ENCODE measurements around the gene PUM1. TPM values are rescaled to one million over a fixed set of nuclear protein-coding genes. Genes with fewer than 3 reads are reported as not detected.

PUM1 gene
- total RNA-seq, 4 donors from 2014 or later = 66.7 to 121 (median 83.9) TPM

DNA sequence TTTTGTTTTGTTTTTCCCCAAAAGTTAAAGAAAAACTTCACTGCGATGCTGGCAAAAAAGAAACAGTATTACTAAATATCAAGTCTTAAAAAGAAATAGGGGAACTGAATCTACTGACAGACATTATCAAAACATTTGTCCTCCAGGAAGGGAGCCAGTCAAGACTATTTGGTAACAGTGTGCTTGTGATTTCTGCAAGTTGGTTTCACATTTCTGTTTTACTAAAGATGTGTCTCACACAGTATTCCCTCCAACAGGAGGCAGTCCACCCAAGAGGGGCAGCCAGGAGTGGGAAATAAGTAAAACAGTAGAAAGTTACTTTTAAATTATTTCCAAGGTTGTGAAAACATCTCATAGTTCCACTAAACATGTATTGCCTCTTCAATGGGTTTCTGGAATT is 82.6 kb downstream of the PUM1 start:
- DNase-seq (ENCODE audit: low spot score) (no peak), ATAC-seq (ENCODE audit: low FRiP score) (no peak)
- TF ChIP-seq, protein P1, sequence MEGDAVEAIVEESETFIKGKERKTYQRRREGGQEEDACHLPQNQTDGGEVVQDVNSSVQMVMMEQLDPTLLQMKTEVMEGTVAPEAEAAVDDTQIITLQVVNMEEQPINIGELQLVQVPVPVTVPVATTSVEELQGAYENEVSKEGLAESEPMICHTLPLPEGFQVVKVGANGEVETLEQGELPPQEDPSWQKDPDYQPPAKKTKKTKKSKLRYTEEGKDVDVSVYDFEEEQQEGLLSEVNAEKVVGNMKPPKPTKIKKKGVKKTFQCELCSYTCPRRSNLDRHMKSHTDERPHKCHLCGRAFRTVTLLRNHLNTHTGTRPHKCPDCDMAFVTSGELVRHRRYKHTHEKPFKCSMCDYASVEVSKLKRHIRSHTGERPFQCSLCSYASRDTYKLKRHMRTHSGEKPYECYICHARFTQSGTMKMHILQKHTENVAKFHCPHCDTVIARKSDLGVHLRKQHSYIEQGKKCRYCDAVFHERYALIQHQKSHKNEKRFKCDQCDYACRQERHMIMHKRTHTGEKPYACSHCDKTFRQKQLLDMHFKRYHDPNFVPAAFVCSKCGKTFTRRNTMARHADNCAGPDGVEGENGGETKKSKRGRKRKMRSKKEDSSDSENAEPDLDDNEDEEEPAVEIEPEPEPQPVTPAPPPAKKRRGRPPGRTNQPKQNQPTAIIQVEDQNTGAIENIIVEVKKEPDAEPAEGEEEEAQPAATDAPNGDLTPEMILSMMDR (IDR thresholded peaks at IDR 0.05) = no peak

DNA sequence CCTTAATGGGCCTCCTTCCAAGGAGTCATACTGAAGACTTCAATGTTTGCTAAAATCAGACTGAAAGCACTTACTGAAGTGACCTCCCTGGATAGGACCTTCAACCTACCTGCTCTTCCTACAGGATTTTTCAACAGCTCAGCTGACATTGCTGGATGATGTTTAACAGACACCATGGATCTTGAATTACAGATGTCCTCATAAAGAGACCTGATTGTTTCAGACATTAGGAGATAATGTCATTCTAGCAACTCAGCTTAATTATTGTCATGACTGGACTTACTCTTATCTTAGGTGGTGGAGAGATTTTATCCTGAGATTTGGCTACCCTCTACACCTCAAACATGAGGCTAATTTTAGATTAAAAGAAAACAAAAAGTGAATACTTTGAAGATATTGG is 83.1 kb downstream of the PUM1 start:
- DNase-seq (ENCODE audit: low spot score) (no peak), ATAC-seq (ENCODE audit: low FRiP score) (no peak)
- TF ChIP-seq, protein P1 (IDR thresholded peaks at IDR 0.05) = no peak

DNA sequence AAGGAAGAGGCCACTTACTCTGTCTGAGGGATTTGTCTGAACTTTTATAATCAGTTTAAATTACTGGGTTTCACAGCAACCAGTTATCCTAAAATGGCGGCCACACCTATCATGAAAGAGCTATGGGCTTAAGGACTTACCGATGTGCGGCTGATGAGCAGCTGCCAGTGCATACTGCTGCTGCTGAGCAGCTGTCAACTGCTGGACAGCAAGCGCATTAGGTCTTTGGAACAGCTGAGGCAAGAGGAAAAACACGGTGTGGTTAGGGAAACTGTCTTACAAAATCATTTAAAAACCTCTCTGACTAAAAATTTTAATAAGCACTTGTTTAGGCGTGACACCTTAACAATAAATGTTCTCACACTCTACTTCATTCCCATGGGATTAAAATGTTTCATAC is 84.3 kb downstream of the PUM1 start:
- ATAC-seq (ENCODE audit: low FRiP score) (no peak), DNase-seq (ENCODE audit: low spot score) (no peak)
- TF ChIP-seq, protein P1 (IDR thresholded peaks at IDR 0.05) = no peak

DNA sequence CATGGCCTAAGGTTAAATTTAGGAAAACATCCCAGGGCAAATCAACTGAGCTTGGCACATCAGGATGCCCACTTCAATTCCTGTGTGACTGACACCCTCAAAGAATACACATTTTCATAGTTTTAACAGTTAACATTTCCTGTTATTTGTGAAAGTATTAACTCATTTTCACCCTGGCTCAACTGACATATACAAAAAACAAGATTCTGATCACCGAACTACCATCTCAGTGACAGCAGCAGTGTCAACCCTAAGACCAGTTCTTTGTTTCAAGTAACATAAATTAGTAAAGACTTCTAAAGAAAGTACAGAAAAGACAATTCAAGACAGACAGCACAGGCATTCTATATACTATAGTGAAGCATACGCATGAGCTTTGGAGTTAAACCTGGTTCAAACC is 88.0 kb downstream of the PUM1 start:
- DNase-seq (ENCODE audit: low spot score) (no peak), ATAC-seq (ENCODE audit: low FRiP score) (no peak)
- TF ChIP-seq, protein P1 (IDR thresholded peaks at IDR 0.05) = no peak

DNA sequence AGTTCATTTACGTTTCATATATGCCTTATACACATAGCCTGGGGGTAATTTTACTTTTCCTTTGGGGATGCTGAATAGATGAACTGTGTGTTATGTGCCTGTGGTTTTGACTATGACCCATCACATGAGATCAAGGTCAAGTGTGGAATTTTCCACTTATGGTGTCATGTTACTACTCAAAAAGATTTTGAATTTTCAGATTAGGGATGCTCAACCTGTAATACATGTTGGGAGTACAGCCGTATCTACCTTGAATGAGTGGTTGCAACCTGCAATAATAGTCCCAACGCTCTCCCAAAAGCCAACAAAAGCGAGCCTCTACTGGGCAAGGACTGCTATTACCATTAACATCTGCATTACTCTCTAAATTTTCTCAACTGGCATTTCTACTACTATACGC is 88.4 kb downstream of the PUM1 start:
- ATAC-seq (ENCODE audit: low FRiP score) (no peak), DNase-seq (ENCODE audit: low spot score) (no peak)
- TF ChIP-seq, protein P1 (IDR thresholded peaks at IDR 0.05) = no peak

DNA sequence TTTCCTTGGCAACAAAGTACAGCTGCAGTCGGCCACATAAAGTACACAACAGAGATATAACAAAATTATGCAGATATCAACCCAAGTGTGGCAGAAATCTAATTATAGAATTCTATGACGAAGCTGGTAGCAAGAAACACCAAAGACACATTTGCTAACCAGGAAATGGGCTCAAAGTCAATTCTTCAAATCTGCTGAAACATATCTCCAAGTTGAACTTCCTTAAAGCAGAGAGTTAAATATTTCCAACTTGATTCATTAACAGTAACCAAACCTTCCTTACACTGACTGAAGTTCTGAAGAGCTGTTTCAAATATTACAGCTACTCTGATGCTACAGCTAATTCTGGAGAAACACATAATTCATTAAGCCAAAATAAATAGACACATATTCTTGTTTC is 89.4 kb downstream of the PUM1 start:
- ATAC-seq (ENCODE audit: low FRiP score) (no peak), DNase-seq (ENCODE audit: low spot score) (no peak)
- TF ChIP-seq, protein P1 (IDR thresholded peaks at IDR 0.05) = no peak

DNA sequence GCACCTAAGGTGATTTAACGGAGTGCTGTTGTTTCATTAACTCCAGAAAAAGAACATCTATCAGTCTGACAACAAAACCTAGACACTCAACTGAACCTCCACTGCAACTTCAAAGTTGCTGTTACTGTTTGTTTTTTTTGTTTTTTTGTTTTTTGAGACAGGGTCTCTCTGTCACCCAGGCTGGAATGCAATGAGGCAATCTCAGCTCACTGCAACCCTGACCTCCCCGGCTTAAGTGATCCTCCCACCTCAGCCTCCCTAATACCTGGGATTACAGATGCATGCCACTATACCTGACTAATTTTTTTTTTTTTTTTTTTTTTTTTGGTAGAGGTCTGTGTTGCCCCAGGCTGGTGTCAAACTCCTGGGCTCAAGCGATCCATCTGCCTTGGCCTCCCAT is 90.3 kb downstream of the PUM1 start:
- no peak for DNase-seq (ENCODE audit: low spot score)
- no peak for ATAC-seq (ENCODE audit: low FRiP score)
- TF ChIP-seq, protein P1 (IDR thresholded peaks at IDR 0.05) = no peak

Data from omental fat pad (tissue), 4 donors.